GM19324 (cell line): ENCODE results near the gene SLC2A2.

Source experiments
- ATAC-seq: cut with Tn5 transposase; IDR thresholded peaks from one replicate; pipeline ENCODE4 v1.9.1; 2021; ENCODE audit warnings: mild to moderate bottlenecking, moderate library complexity; ENCODE audit not compliant: unreplicated experiment, low FRiP score

SLC2A2 gene

DNA sequence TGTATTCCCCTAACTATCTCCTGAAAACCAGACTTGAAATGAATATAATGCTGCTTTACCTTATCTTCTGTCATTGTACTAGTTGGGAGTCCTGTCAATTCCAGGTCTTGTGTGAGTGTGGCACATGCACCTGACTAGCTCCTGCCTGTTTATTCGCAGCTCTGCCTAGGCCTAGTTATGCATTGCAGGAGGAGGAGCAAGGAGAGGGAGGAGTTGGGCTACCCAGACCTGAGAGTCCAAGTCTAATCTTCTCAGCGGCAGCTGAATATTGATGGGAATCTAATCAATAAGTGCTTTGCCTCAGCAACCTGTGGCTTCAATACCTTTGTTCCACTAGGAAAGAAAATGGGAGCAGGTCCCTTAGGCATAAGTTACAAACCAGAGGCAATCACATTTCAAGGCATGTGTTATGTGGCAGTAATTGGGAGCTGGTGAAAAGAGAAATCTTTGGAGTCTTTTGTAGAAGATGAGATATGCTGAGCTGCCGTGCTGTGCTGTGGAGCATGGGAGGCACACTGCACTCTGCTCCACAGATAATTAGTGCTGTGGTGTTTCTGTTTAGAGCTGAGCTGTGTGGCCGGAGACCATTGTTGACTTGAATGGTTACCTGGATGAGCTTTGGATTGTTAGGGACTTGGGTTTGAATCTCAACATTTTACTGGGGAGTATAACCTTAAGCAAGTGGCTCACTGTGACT is at the start of gene SLC2A2:
Gene SLC2A2 (minus strand): TSS at position 124 of the 697 bp plus-strand sequence. CDS start 50 bp downstream, at position 74.
- no peak for ATAC-seq

DNA sequence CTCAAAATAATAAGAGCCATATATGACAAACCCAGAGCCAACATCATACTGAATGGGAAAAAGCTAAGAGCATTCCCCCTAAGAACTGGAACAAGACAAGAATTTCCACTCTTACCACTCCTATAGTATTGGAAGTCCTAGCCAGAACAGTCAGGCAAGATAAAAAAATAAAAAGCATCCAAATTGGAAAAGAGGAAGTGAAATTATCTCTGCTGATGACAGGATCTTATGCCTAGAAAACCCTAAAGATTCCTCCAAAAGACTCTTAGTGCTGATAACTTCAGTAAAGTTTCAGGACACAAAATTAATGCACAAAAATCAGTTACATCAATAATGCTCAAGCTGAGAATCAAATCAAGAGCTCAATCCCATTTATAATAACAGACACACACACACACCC is 45.9 kb upstream of the SLC2A2 start:
- no peak for ATAC-seq

GRCh38 chr3:171068658-171069057 is 42.1 kb upstream of the SLC2A2 start:
- ATAC-seq, result no peak

GRCh38 chr3:171066206-171066605 is 39.7 kb upstream of the SLC2A2 start:
- ATAC-seq, result no peak

DNA sequence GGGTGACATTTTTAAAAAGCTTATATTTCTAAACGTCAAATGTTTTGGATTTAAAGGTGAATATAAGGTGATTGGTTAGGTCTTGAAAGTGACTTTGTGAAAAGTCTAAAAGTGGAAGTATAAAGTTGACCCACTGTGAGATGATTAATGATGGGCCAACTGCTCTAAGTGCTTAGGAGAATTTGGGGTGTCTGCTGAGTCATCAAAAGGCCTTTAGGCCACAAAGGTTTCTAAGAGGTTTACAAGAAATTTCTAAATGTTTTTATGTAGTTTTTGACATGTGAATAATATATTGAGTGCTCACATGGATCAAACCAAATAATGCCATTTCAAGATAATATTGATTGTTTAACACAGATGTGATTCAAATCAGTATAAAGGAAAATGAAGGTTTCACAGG is 39.2 kb upstream of the SLC2A2 start:
- ATAC-seq, result no peak

GRCh38 chr3:171064461-171064860 is 37.9 kb upstream of the SLC2A2 start:
- ATAC-seq, result no peak

GRCh38 chr3:171061749-171062148 is 35.2 kb upstream of the SLC2A2 start:
- ATAC-seq, result no peak

GRCh38 chr3:171059978-171060377 is 33.5 kb upstream of the SLC2A2 start:
- no peak for ATAC-seq

- no peak for ATAC-seq
These were observed 32.5 kb upstream of the SLC2A2 start for GRCh38 chr3:171058873-171059603.

DNA sequence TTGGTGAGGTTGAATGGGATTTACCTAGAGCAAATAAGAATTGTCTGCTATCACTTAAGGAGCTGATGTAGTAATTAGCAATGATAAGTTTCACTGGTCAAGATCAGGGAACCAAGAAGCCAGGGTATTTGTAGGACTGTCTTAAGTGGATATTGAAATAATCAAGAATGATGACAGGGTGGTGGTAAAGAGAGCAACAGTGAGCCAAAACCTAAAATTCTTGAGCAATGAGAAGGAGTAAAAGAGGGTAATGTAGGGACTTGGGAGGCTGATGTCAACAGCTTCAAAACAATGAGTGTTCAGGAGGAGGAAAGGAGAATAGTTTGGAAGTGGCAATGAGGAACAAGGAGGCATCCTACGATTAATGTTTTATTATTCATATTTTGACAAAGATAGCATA is 31.5 kb upstream of the SLC2A2 start:
- no peak for ATAC-seq

GRCh38 chr3:171057072-171057471 is 30.6 kb upstream of the SLC2A2 start:
- ATAC-seq, result no peak

- ATAC-seq, result no peak
These were observed 30.0 kb upstream of the SLC2A2 start for GRCh38 chr3:171056528-171056927.

DNA sequence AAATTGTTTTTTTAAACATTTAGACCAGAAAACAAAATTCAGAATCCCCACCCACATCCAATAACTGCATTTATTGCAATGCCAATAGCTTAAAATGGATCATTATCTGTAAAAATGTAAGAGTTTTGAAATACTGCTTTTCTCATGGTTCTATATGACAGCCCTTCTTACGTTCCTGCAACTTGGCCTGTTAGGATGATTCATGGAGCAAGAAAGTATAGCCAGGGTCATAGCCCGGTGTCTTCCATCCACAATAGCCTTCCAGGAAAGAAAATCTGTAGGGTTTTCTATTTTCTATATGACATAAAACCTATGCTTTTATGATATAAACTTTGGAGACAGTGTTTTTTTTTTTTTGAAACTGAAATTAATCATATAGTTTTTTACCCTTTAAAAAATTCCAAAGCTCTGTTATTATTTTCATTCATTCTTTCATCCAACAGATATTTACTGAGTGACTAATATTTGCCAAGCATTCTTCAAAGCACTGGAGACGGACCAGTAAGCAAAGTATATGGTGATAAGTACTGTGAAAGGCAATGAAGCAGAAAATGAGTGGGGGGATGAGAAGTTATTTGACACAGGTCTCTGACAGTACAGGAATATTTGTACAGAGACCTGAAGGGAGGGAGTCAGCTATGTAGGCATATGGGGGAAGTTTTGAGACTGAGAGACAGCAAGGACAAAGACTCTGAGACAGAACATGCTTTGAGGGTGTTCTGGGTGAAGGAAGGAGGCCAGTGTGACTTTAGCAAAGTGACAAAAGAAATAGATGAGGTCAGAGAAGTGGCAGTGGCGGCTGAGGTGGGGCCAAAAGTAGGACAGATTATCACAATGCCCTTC is 29.0 kb upstream of the SLC2A2 start:
- no peak for ATAC-seq

- ATAC-seq, result no peak
These were observed 28.4 kb upstream of the SLC2A2 start for GRCh38 chr3:171054921-171055320.

DNA sequence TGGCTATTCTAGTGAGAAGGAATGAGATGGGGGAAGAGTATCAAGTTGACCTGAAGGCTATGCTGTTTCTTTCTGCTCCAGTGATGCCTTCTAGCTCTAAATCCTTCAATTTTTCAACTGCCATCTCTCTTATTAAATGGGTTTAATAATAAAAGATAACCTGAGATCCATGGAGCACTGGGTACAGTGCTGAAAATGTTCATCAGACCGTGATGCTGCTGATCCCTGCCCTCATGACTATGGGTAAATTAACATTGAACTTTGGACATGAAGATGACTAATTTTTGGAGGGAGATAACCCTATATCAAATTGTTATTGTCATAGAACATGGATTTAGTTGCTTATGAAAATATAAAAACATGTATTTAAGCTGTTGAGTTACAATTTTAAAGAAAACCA is 27.7 kb upstream of the SLC2A2 start:
- ATAC-seq, result no peak

- peak; percentile 82 for ATAC-seq
These were observed 23.4 kb upstream of the SLC2A2 start for GRCh38 chr3:171049861-171050444.

DNA sequence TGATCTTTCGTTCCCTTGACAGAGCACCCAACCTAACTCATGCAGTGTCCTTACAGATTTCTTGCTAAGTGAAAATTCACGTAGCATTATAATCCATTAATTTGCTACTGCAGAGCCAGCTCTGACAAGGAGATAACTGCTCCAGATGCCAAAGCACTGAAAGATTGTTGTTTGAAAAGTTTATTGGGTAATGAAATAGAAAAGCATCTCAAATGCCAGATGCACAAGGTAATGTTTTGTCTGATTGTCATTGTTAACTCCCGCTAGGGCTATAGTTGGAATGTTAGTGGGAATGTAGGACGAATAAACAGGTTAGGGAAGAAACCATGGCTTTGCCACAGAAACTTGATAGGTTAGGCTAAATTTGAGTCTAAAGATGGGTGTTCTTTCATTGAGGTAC is 20.2 kb upstream of the SLC2A2 start:
- no peak for ATAC-seq

- no peak for ATAC-seq
These were observed 18.6 kb upstream of the SLC2A2 start for GRCh38 chr3:171044835-171045793.

- ATAC-seq, result no peak
These were observed 17.9 kb upstream of the SLC2A2 start for GRCh38 chr3:171044384-171044783.

- ATAC-seq, result no peak
These were observed 13.2 kb upstream of the SLC2A2 start for GRCh38 chr3:171039674-171040073.
